Measurements from ENCODE around the gene RCAN1.

DNA sequence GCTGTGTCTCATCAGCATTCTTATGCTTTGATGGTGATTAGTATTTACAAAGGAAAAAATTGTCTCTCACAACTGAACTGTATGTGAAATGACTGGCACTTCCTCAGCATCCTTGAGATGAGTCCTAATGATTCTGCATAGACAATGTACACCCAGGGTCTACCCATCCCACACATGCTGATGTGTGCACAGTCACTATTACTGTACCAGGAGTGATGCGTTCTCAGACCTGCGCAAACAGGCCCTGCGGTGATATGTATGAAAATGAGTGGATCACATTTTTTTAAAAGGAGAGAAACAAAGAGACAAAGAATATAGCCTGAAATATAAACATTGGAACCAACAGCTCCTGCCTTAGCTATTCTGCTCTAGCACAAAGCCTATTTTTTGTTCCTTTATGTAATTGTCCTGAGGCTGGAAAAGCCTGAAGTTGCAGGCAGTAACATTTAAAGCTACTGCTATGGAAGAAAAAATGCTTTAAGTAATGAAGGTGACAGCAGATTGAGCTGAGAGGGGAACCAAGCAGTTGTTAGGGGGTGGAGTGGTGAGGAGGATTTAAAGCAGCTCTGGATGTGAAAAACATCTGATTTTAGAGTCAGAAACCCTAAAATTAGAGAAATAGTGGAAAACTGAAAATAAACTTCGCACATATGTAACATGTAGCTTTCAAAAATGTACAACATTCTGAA lies 5.5 kb downstream of the RCAN1 start:
- TF ChIP-seq, protein P1, sequence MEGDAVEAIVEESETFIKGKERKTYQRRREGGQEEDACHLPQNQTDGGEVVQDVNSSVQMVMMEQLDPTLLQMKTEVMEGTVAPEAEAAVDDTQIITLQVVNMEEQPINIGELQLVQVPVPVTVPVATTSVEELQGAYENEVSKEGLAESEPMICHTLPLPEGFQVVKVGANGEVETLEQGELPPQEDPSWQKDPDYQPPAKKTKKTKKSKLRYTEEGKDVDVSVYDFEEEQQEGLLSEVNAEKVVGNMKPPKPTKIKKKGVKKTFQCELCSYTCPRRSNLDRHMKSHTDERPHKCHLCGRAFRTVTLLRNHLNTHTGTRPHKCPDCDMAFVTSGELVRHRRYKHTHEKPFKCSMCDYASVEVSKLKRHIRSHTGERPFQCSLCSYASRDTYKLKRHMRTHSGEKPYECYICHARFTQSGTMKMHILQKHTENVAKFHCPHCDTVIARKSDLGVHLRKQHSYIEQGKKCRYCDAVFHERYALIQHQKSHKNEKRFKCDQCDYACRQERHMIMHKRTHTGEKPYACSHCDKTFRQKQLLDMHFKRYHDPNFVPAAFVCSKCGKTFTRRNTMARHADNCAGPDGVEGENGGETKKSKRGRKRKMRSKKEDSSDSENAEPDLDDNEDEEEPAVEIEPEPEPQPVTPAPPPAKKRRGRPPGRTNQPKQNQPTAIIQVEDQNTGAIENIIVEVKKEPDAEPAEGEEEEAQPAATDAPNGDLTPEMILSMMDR (IDR thresholded peaks at IDR 0.05 in 8 of 11, conservative IDR thresholded peaks at IDR 0.05 in 3 of 11): no peak
- TF ChIP-seq POLR2A (IDR thresholded peaks at IDR 0.05): no peak
